IPS-20b (cell line): ENCODE data around the gene TENT4A.

ENCODE experiments used
- H3K27ac ChIP-seq: one replicate; pipeline ENCODE4 v1.5.1; 2013; ENCODE audit warnings: low read length
- H3K27me3 ChIP-seq: 2 replicates; pipeline ENCODE4 v1.6.1; 2013; ENCODE audit warnings: mild to moderate bottlenecking, low read length, inconsistent platforms; ENCODE audit not compliant: insufficient read depth
- H3K36me3 ChIP-seq: 2 replicates; pipeline ENCODE4 v1.6.1; 2013; ENCODE audit warnings: low read depth, mild to moderate bottlenecking, inconsistent platforms, low read length, moderate library complexity; ENCODE audit not compliant: insufficient read depth
- H3K4me1 ChIP-seq: 2 replicates; pipeline ENCODE4 v1.6.1; 2013; ENCODE audit warnings: mild to moderate bottlenecking, control low read depth, inconsistent platforms, low read length, moderate library complexity; ENCODE audit not compliant: insufficient read depth
- H3K4me3 ChIP-seq: 2 replicates; pipeline ENCODE4 v1.5.1; 2013; ENCODE audit warnings: mild to moderate bottlenecking, low read length, inconsistent platforms
- H3K9ac ChIP-seq: 2 replicates; pipeline ENCODE4 v1.6.1; 2013; ENCODE audit warnings: low read depth, mild to moderate bottlenecking, inconsistent platforms, low read length, moderate library complexity
- H3K9me3 ChIP-seq: 2 replicates; pipeline ENCODE4 v1.6.1; 2013; ENCODE audit warnings: mild to moderate bottlenecking, low read depth, low read length, inconsistent platforms; ENCODE audit not compliant: insufficient read depth

TENT4A gene

GRCh38 chr5:6747103-6747502 is 33.9 kb downstream of the TENT4A start:
- H3K9me3 ChIP-seq: no peaks in the 10 kb centered on the region
- H3K4me1 ChIP-seq: 0 out of 2 replicates have a peak, but pooled peaks cover 6% of the 10 kb centered on the region
- peaks cover 81% of the 10 kb centered on the region for H3K36me3 ChIP-seq
- H3K9ac ChIP-seq: no peak overlapping the region
- H3K4me3 ChIP-seq: no peak overlapping the region
- H3K27me3 ChIP-seq: no peaks in the 10 kb centered on the region
- H3K27ac ChIP-seq: no peak overlapping the region

GRCh38 chr5:6748142-6748541 is 34.9 kb downstream of the TENT4A start:
- 0 out of 2 replicates have a peak, but pooled peaks cover 6% of the 10 kb centered on the region for H3K4me1 ChIP-seq
- no peak overlapping the region for H3K9ac ChIP-seq
- H3K27ac ChIP-seq: no peak overlapping the region
- H3K4me3 ChIP-seq: no peak overlapping the region
- H3K36me3 ChIP-seq: peaks cover 82% of the 10 kb centered on the region
- no peaks in the 10 kb centered on the region for H3K9me3 ChIP-seq
- H3K27me3 ChIP-seq: no peaks in the 10 kb centered on the region

- Histone ChIP-seq H3K9me3 (no peaks in the 10 kb centered on the region), H3K36me3 (peaks cover 83% of the 10 kb centered on the region), H3K9ac (no peak overlapping the region), H3K4me3 (no peak overlapping the region), H3K27me3 (no peaks in the 10 kb centered on the region), H3K4me1 (0 out of 2 replicates have a peak, but pooled peaks cover 6% of the 10 kb centered on the region), H3K27ac (no peak overlapping the region)
Measured at GRCh38 chr5:6749026-6749716, 35.9 kb downstream of the TENT4A start.

GRCh38 chr5:6750142-6750840 is 37.1 kb downstream of the TENT4A start:
- no peak overlapping the region for H3K9ac ChIP-seq
- no peaks in the 10 kb centered on the region for H3K9me3 ChIP-seq
- H3K36me3 ChIP-seq: peaks cover 87% of the 10 kb centered on the region
- no peak overlapping the region for H3K27ac ChIP-seq
- 0 out of 2 replicates have a peak, but pooled peaks cover 6% of the 10 kb centered on the region for H3K4me1 ChIP-seq
- no peak overlapping the region for H3K4me3 ChIP-seq
- H3K27me3 ChIP-seq: no peaks in the 10 kb centered on the region

- no peak overlapping the region for H3K9ac ChIP-seq
- H3K27ac ChIP-seq: no peak overlapping the region
- H3K9me3 ChIP-seq: no peaks in the 10 kb centered on the region
- H3K27me3 ChIP-seq: no peaks in the 10 kb centered on the region
- H3K4me3 ChIP-seq: no peak overlapping the region
- 0 out of 2 replicates have a peak, but pooled peaks cover 6% of the 10 kb centered on the region for H3K4me1 ChIP-seq
- peaks cover 88% of the 10 kb centered on the region for H3K36me3 ChIP-seq
Measured at GRCh38 chr5:6750951-6751685, 37.9 kb downstream of the TENT4A start.

GRCh38 chr5:6752236-6752635 is 39.0 kb downstream of the TENT4A start:
- Histone ChIP-seq H3K9me3 (no peaks in the 10 kb centered on the region), H3K9ac (no peak overlapping the region), H3K27ac (no peak overlapping the region), H3K4me1 (0 out of 2 replicates have a peak, but pooled peaks cover 6% of the 10 kb centered on the region), H3K4me3 (no peak overlapping the region), H3K27me3 (no peaks in the 10 kb centered on the region), H3K36me3 (peaks cover 89% of the 10 kb centered on the region)

GRCh38 chr5:6752782-6753181 is 39.5 kb downstream of the TENT4A start:
- Histone ChIP-seq H3K9ac (no peak overlapping the region), H3K9me3 (no peaks in the 10 kb centered on the region), H3K4me1 (0 out of 2 replicates have a peak, but pooled peaks cover 1% of the 10 kb centered on the region), H3K27me3 (no peaks in the 10 kb centered on the region), H3K4me3 (no peak overlapping the region), H3K27ac (no peak overlapping the region), H3K36me3 (peaks cover 87% of the 10 kb centered on the region)

- Histone ChIP-seq H3K4me1 (no peaks in the 10 kb centered on the region), H3K9ac (no peak overlapping the region), H3K27ac (no peak overlapping the region), H3K27me3 (no peaks in the 10 kb centered on the region), H3K9me3 (no peaks in the 10 kb centered on the region), H3K36me3 (peaks cover 77% of the 10 kb centered on the region), H3K4me3 (no peak overlapping the region)
Measured at GRCh38 chr5:6753851-6754250, 40.6 kb downstream of the TENT4A start.

- Histone ChIP-seq H3K9me3 (no peaks in the 10 kb centered on the region), H3K36me3 (peaks cover 70% of the 10 kb centered on the region), H3K27me3 (no peaks in the 10 kb centered on the region), H3K9ac (no peak overlapping the region), H3K4me1 (no peaks in the 10 kb centered on the region), H3K27ac (no peak overlapping the region), H3K4me3 (no peak overlapping the region)
Measured at GRCh38 chr5:6754766-6755165, 41.5 kb downstream of the TENT4A start.

GRCh38 chr5:6755519-6755918 is 42.3 kb downstream of the TENT4A start:
- Histone ChIP-seq H3K9ac (no peak overlapping the region), H3K27me3 (no peaks in the 10 kb centered on the region), H3K36me3 (peaks cover 64% of the 10 kb centered on the region), H3K9me3 (no peaks in the 10 kb centered on the region), H3K27ac (no peak overlapping the region), H3K4me3 (no peak overlapping the region), H3K4me1 (no peaks in the 10 kb centered on the region)

GRCh38 chr5:6755941-6756340 is 42.7 kb downstream of the TENT4A start:
- H3K36me3 ChIP-seq: peaks cover 60% of the 10 kb centered on the region
- H3K27ac ChIP-seq: no peak overlapping the region
- no peaks in the 10 kb centered on the region for H3K9me3 ChIP-seq

More at GRCh38 chr5:6755941-6756340, 42.7 kb downstream of the TENT4A start:
- H3K9ac ChIP-seq: no peak overlapping the region
- no peaks in the 10 kb centered on the region for H3K4me1 ChIP-seq
- H3K4me3 ChIP-seq: no peak overlapping the region
- no peaks in the 10 kb centered on the region for H3K27me3 ChIP-seq
